Measurements from ENCODE around the gene PEAK1.

The PEAK1 gene

GRCh38 chr15:77066971-77067690 lies 352.8 kb downstream of the PEAK1 start:
- no peak for DNase-seq (ENCODE audit: low read depth, low spot score)

GRCh38 chr15:77064539-77065308 lies 355.2 kb downstream of the PEAK1 start:
- DNase-seq (ENCODE audit: low read depth, low spot score): peak; percentile 32

GRCh38 chr15:77064063-77064462 lies 355.8 kb downstream of the PEAK1 start:
- no peak for DNase-seq (ENCODE audit: low read depth, low spot score)

GRCh38 chr15:77063249-77063648 lies 356.7 kb downstream of the PEAK1 start:
- no peak for DNase-seq (ENCODE audit: low read depth, low spot score)

- peak; percentile 31 for DNase-seq (ENCODE audit: low read depth, low spot score)
These were observed 359.4 kb downstream of the PEAK1 start for GRCh38 chr15:77060546-77060945.

- peak; percentile 33 for DNase-seq (ENCODE audit: low read depth, low spot score)
These were observed 360.0 kb downstream of the PEAK1 start for GRCh38 chr15:77059786-77060361.

GRCh38 chr15:77058468-77058867 lies 361.4 kb downstream of the PEAK1 start:
- no peak for DNase-seq (ENCODE audit: low read depth, low spot score)

GRCh38 chr15:77057685-77058084 lies 362.2 kb downstream of the PEAK1 start:
- DNase-seq (ENCODE audit: low read depth, low spot score): no peak

- no peak for DNase-seq (ENCODE audit: low read depth, low spot score)
These were observed 362.8 kb downstream of the PEAK1 start for GRCh38 chr15:77057072-77057471.

GRCh38 chr15:77053709-77054108 lies 366.2 kb downstream of the PEAK1 start:
- no peak for DNase-seq (ENCODE audit: low read depth, low spot score)

- DNase-seq (ENCODE audit: low read depth, low spot score): no peak
These were observed 367.3 kb downstream of the PEAK1 start for GRCh38 chr15:77052556-77052955.
